Upper lobe of left lung (tissue), 4 donors: ENCODE data around the gene DMXL2.

Experiments used
- EP300 ChIP-seq, 4 donors: sonication (generic); formaldehyde crosslinking; IDR thresholded peaks; one replicate each; pipeline ENCODE4 v1.5.1; 2017; ENCODE audit warnings: antibody characterized with exemption in 4 of 4, control low read depth in 2 of 4
- POLR2A ChIP-seq, 4 donors: fragments of 450-650 bp; IDR thresholded peaks; one replicate each; pipeline ENCODE4 v1.5.1; 2016 to 2017; ENCODE audit warnings: antibody characterized with exemption in 4 of 4, mild to moderate bottlenecking in 2 of 4
- POLR2AphosphoS5 ChIP-seq, 2 donors: sonication (generic); formaldehyde crosslinking; IDR thresholded peaks; one replicate each; pipeline ENCODE4 v1.5.1; 2017; ENCODE audit warnings: antibody characterized with exemption in 2 of 2
- TF ChIP-seq, protein P1 (sequence below), 6 experiments: fragments of 450-650 bp in 4 of 6; fragments of 200-600 bp in 2 of 6; sonication (generic) in 2 of 6; IDR thresholded peaks; one replicate each; pipeline ENCODE4 v1.5.1; 2016 to 2019; ENCODE audit warnings: antibody characterized with exemption in 6 of 6

DNA sequence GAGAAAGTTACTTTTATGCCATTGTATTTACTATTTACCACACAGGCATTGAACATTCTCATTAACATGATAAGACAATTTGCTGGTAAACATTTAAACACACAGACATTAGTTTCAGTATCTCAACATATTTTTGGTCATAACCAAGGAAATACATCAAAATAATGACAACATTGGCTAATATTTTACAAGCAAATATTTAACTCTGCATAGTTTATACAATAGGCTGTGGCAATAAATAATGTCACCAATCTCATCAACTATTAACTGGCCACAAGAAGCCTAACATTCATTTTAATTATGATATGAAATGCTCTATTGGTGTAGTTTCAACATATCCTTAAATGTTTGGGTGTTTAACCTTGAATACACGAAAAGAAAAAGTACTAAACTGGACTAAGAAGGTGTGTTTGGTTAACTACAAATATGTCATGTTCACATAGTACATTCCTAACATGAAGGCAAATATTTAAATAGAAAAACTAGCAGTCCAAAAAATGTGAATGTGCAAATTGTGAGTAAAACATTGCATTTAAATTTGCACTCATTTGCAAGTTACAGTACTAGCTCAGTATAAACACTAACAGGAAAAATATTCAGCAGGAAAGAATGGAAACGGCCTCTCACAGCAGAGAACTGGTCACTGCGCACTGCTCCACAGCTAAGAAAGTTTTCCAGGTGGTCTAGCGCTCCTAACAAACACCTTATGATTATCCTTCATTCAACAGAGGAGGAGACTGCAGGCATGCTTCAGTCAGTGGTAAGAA, 174.5 kb downstream of the DMXL2 start:
- TF ChIP-seq, protein P1, sequence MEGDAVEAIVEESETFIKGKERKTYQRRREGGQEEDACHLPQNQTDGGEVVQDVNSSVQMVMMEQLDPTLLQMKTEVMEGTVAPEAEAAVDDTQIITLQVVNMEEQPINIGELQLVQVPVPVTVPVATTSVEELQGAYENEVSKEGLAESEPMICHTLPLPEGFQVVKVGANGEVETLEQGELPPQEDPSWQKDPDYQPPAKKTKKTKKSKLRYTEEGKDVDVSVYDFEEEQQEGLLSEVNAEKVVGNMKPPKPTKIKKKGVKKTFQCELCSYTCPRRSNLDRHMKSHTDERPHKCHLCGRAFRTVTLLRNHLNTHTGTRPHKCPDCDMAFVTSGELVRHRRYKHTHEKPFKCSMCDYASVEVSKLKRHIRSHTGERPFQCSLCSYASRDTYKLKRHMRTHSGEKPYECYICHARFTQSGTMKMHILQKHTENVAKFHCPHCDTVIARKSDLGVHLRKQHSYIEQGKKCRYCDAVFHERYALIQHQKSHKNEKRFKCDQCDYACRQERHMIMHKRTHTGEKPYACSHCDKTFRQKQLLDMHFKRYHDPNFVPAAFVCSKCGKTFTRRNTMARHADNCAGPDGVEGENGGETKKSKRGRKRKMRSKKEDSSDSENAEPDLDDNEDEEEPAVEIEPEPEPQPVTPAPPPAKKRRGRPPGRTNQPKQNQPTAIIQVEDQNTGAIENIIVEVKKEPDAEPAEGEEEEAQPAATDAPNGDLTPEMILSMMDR (IDR thresholded peaks at IDR 0.05), result no peak
- no peak for TF ChIP-seq EP300 (IDR thresholded peaks at IDR 0.05)
- no peak for TF ChIP-seq POLR2AphosphoS5 (IDR thresholded peaks at IDR 0.05)
- no peak for TF ChIP-seq POLR2A (IDR thresholded peaks at IDR 0.05)
